Cardiac fibroblast (primary cell): ENCODE results near the gene DZIP3.

ENCODE experiments used
- DNase-seq, 2 donors: peaks; one replicate each; pipeline versions ENCODE4 v3.0.0 to v3.0.0-alpha.2; 2010; ENCODE audit warnings: low read depth in 2 of 2
- H3K4me3 ChIP-seq, 2 donors: replicated peaks in 1 of 2; 1 replicate in 1 of 2; 2 replicates in 1 of 2; pipeline ENCODE4 v1.5.1; 2011; ENCODE audit warnings: low read depth in 2 of 2, low read length in 2 of 2, mild to moderate bottlenecking in 2 of 2, moderate library complexity in 1 of 2
- CTCF ChIP-seq: IDR thresholded peaks from one replicate; pipeline ENCODE4 v1.5.1; 2011; ENCODE audit warnings: low read depth, mild to moderate bottlenecking, low read length, inconsistent platforms

The DZIP3 gene

DNA sequence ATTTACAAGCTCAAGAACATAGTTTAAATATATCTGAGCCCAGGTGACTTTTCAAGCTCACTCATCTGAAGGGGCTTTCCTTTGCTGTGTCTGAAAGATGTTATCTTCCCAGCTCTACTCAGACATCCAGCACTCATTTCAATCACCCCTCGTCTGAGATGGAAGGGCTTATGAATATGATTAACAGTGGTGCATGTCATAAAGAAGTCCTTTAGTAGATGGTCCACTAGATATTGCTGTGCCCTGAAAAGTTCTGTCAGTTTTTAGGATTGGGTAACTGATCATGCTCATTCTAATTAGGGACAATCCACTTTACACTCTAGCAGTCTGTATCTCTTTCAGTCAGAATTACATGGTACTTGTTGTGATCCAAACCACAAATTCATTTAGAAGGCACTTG is 139.4 kb downstream of the DZIP3 start:
- H3K4me3 ChIP-seq, result no peak overlapping the region
- no peak for DNase-seq
- TF ChIP-seq CTCF, result no peak

DNA sequence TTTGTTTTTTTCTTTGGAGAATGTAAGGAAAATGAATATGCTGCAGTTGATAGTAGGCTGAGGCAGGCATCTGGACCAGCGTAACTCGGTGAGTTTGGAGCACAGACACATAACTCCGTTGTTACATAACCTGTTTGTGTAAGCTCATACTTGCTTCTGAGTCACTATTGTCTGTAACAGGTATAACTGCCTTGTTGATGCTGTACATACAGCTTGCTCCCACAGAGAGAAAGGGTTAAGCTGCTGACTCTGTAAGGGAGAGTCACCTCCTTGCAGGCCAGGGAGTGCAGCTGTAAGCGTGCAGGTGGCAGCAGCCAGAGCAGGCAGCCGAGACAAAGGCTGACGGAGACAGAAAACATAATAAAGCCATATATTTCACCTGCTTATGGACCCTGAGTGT is 147.3 kb downstream of the DZIP3 start:
- no peak for TF ChIP-seq CTCF
- no peak overlapping the region for H3K4me3 ChIP-seq
- DNase-seq, result no peak

- DNase-seq, result no peak
- H3K4me3 ChIP-seq, result no peak overlapping the region
- no peak for TF ChIP-seq CTCF
Observed at GRCh38 chr3:108742929-108743328, 153.4 kb downstream of the DZIP3 start.
